Measurements from ENCODE around the gene AGFG1. TPM values are rescaled to one million over a fixed set of nuclear protein-coding genes. Genes with fewer than 3 reads are reported as not detected.

AGFG1 gene
- polyA plus RNA-seq, 1 experiment, result 92.2 TPM

DNA sequence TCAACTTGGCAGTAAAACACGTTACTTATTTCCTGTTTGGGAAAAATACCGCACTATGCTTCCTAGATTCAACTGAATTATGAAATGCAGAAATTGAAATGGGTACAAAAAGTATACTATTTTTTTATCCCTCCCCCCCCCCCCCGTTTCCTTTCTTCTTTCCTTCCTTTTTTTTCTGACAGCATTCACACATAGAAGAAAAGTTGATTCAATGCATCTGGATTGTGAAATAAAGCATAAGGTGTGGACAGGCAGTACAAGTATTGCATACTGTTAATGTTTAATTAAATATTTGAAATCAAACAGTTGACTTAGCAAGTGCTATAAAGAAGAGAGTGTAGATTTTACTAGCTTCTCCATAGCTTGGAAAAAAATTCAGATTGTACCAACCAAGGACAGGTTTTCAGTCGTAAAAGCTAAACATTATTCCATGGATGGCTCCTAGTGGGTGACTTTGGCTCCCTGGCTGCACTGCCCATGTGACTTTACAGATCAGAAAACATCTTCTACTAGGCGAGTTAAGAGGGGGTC lies 21.6 kb upstream of the AGFG1 start:
- CTCF ChIA-PET, result interaction anchor here (0.6 kb wide), 1 partner anchor 71 kb away, joined by 3 read pairs; no protein-coding TSS in a partner anchor
- TF ChIP-seq, protein P1, sequence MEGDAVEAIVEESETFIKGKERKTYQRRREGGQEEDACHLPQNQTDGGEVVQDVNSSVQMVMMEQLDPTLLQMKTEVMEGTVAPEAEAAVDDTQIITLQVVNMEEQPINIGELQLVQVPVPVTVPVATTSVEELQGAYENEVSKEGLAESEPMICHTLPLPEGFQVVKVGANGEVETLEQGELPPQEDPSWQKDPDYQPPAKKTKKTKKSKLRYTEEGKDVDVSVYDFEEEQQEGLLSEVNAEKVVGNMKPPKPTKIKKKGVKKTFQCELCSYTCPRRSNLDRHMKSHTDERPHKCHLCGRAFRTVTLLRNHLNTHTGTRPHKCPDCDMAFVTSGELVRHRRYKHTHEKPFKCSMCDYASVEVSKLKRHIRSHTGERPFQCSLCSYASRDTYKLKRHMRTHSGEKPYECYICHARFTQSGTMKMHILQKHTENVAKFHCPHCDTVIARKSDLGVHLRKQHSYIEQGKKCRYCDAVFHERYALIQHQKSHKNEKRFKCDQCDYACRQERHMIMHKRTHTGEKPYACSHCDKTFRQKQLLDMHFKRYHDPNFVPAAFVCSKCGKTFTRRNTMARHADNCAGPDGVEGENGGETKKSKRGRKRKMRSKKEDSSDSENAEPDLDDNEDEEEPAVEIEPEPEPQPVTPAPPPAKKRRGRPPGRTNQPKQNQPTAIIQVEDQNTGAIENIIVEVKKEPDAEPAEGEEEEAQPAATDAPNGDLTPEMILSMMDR (IDR thresholded peaks at IDR 0.05; ENCODE audit: insufficient read depth, low read depth, low read length), result no peak
- no peaks in the 10 kb centered on the region for H3K27me3 ChIP-seq (ENCODE audit: control insufficient read depth, insufficient read depth, low read length)
- H3K4me3 ChIP-seq (ENCODE audit: low read depth, low read length), result no peak overlapping the region
- POLR2A ChIA-PET, result no interaction called here
- H3K36me3 ChIP-seq (ENCODE audit: control insufficient read depth, insufficient read depth, low read length), result no peaks in the 10 kb centered on the region
- DNase-seq (ENCODE audit: low read depth), result no peak

DNA sequence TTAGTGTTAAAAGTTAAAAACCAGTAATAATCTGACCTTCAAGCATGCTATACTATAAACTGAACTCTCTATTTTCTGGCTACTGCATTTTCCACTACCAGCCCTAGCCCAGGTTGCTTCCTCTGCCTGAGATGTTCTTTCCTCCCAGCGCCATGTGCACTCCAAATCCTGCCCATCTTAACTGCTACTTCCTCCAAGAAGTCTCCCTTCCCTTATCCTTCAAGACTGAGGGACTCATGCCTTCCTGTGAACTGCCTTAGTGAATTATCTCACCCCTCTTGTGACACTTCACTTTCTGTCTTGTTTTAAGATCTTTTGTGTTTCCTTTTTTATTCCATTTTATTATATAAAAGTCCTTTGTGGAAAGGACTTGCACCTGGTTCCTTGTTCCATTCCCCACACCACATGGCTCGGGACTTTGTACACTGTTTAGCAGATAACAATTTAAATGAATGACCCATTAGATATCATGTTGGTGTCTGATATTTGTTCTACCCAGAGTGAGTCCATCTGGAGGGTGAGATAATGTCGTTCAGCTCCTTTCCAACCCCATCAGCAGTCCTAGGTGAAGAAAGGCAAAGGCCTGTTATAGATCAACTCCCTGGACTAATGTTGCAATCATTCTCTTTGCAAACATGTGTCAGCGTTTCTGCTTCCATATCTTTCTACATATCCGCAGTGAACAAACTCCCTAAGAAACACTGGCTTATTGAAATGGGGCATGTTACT lies 20.9 kb upstream of the AGFG1 start:
- Histone ChIP-seq H3K4me3 (ENCODE audit: low read depth, low read length) (no peak overlapping the region), H3K36me3 (ENCODE audit: control insufficient read depth, insufficient read depth, low read length) (no peaks in the 10 kb centered on the region), H3K27me3 (ENCODE audit: control insufficient read depth, insufficient read depth, low read length) (no peaks in the 10 kb centered on the region)
- DNase-seq (ENCODE audit: low read depth), result no peak
- POLR2A ChIA-PET, result no interaction called here
- TF ChIP-seq, protein P1 (IDR thresholded peaks at IDR 0.05; ENCODE audit: insufficient read depth, low read depth, low read length), result no peak
- CTCF ChIA-PET, result interaction anchor here (0.6 kb wide), 1 partner anchor 72 kb away, joined by 3 read pairs; no protein-coding TSS in a partner anchor

DNA sequence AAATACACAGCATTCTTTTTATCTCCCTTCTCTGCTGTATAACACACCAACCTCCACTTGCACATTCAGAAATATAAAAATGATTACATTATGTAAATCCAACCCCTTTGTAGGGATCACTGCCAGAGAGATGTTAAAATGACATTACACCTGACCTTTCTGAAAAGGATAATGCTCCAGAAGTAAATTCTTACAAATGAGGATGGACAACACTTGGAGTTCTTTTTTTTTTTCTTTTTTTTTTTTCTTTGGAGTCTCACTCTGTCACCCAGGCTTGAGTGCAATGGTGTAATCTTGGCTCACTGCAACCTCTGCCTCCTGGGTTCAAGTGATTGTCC lies 20.3 kb upstream of the AGFG1 start:
- POLR2A ChIA-PET, result no interaction called here
- CTCF ChIA-PET, result no interaction called here
- H3K4me3 ChIP-seq (ENCODE audit: low read depth, low read length), result no peak overlapping the region
- no peak for DNase-seq (ENCODE audit: low read depth)
- no peaks in the 10 kb centered on the region for H3K36me3 ChIP-seq (ENCODE audit: control insufficient read depth, insufficient read depth, low read length)
- no peaks in the 10 kb centered on the region for H3K27me3 ChIP-seq (ENCODE audit: control insufficient read depth, insufficient read depth, low read length)
- TF ChIP-seq, protein P1 (IDR thresholded peaks at IDR 0.05; ENCODE audit: insufficient read depth, low read depth, low read length), result no peak

DNA sequence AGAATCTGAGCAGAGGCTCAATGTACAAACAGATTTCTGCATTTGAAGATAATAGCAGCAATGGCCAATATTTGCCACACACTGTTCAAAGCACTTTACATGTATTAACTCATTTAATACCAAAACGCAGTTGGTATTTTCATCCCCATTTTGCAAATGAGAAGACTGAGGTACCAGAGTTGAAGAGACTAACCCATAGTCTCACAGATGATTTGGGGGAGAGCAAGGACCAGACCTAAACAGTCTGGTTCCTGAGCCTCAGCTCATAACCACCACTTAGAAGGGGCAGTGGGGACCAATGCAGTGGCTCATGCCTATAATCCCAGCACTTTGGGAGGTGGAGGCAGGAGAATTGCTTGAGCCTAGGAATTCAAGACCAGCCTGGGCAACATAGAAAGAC lies 18.1 kb upstream of the AGFG1 start:
- Histone ChIP-seq H3K4me3 (ENCODE audit: low read depth, low read length) (no peak overlapping the region), H3K36me3 (ENCODE audit: control insufficient read depth, insufficient read depth, low read length) (no peaks in the 10 kb centered on the region), H3K27me3 (ENCODE audit: control insufficient read depth, insufficient read depth, low read length) (no peaks in the 10 kb centered on the region)
- TF ChIP-seq, protein P1 (IDR thresholded peaks at IDR 0.05; ENCODE audit: insufficient read depth, low read depth, low read length), result no peak
- ChIA-PET CTCF (interaction anchor here (0.5 to 1.4 kb wide), 2 partner anchors 11 to 95 kb away, joined by 3 read pairs; no protein-coding TSS in a partner anchor), POLR2A (no interaction called here)
- no peak for DNase-seq (ENCODE audit: low read depth)

DNA sequence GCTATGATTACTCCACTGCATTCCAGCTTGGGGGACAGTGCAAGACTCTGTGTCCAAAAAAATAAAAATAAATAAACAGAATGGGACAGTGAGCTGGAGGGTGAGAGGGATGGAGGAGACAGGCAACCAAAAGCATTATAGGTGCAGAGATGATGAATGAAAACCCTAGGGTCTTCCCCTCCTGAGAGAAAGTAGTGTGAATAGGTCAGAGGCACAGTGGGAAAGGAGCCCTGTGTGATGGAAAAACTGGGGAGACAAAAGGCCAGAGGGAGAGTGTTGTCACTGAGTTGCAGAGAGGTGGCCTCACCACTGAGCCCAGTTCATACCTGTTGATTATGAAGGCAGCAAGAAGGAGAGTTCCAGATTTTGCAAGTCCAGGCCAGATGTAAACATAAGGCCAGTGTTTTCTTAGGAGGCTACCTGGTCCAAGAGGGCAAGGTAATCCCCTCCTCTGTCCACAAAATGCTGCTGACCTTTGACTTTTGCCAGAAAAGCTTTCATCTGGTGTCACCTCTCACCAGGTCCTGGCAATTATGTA lies 17.6 kb upstream of the AGFG1 start:
- TF ChIP-seq, protein P1 (IDR thresholded peaks at IDR 0.05; ENCODE audit: insufficient read depth, low read depth, low read length), result no peak
- no peak for DNase-seq (ENCODE audit: low read depth)
- ChIA-PET POLR2A (no interaction called here), CTCF (interaction anchor here (0.5 to 1.4 kb wide), 2 partner anchors 10 to 94 kb away, joined by 3 read pairs; no protein-coding TSS in a partner anchor)
- no peaks in the 10 kb centered on the region for H3K36me3 ChIP-seq (ENCODE audit: control insufficient read depth, insufficient read depth, low read length)
- no peak overlapping the region for H3K4me3 ChIP-seq (ENCODE audit: low read depth, low read length)
- H3K27me3 ChIP-seq (ENCODE audit: control insufficient read depth, insufficient read depth, low read length), result no peaks in the 10 kb centered on the region
